Lung (tissue), 12 donors: ENCODE results near the gene MPG. TPM values are rescaled to one million over a fixed set of nuclear protein-coding genes. Genes with fewer than 3 reads are reported as not detected.

Experiments
- ATAC-seq: fragments of 200-7000 bp; cut with Tn5 transposase; one replicate; pipeline ENCODE4 v1.9.1; 2020; ENCODE audit warnings: moderate number of reproducible peaks; ENCODE audit not compliant: insufficient read depth, low FRiP score
- DNase-seq, 3 donors: peaks; one replicate each; pipeline ENCODE4 v3.0.0-alpha.2; 2013 to 2017
- H3K27ac ChIP-seq, 2 donors: one replicate each; pipeline ENCODE4 v1.5.1; 2013; ENCODE audit warnings: mild to moderate bottlenecking in 2 of 2, moderate library complexity in 2 of 2, control low read depth in 1 of 2, inconsistent platforms in 1 of 2, low read depth in 1 of 2, low read length in 1 of 2
- H3K27me3 ChIP-seq, 3 donors: one replicate each; pipeline ENCODE4 v1.5.1; 2013; ENCODE audit warnings: low read length in 2 of 3; ENCODE audit not compliant: control insufficient read depth in 3 of 3, insufficient read depth in 3 of 3
- H3K36me3 ChIP-seq, 4 donors: one replicate each; pipeline ENCODE4 v1.5.1; 2013; ENCODE audit warnings: low read length in 4 of 4, mild to moderate bottlenecking in 1 of 4, moderate library complexity in 1 of 4; ENCODE audit not compliant: control insufficient read depth in 4 of 4, insufficient read depth in 4 of 4
- H3K4me1 ChIP-seq, 5 donors: one replicate each; pipeline ENCODE4 v1.5.1; 2013; ENCODE audit warnings: low read length in 5 of 5, mild to moderate bottlenecking in 2 of 5, moderate library complexity in 1 of 5; ENCODE audit not compliant: control insufficient read depth in 5 of 5, insufficient read depth in 5 of 5
- H3K4me3 ChIP-seq: one replicate; pipeline ENCODE4 v1.5.1; 2013; ENCODE audit warnings: mild to moderate bottlenecking, control low read depth, moderate library complexity
- H3K9ac ChIP-seq, 2 donors: one replicate each; pipeline ENCODE4 v1.5.1; 2013; ENCODE audit warnings: low read length in 2 of 2, control low read depth in 1 of 2; ENCODE audit not compliant: insufficient read depth in 1 of 2
- H3K9me3 ChIP-seq, 4 donors: one replicate each; pipeline ENCODE4 v1.5.1; 2013; ENCODE audit warnings: low read length in 3 of 4, mild to moderate bottlenecking in 1 of 4, moderate library complexity in 1 of 4; ENCODE audit not compliant: control insufficient read depth in 4 of 4, insufficient read depth in 3 of 4
- WGBS, 2 donors: extraction: QIAGEN DNeasy Blood & Tissue Kit; methylation state at CpG; one replicate each; pipeline ENCODE4 v1.1.7; 2013; 5-methylcytosine and 5-hydroxymethylcytosine counted together
- polyA plus RNA-seq, 2 donors: library from polyadenylated mRNA; stranded (reverse); fragments of 200-250 nt; gene quantifications; one replicate each; pipeline ENCODE4 v1.2.1, GENCODE V29; 2013
- total RNA-seq, 2 donors: library from RNA; depleted of rRNA in 1 of 2; stranded (reverse); fragments of >200 nt in 1 of 2; gene quantifications; one replicate each; pipeline ENCODE4 v1.2.1, GENCODE V29; 2014 to 2021
- TF ChIP-seq, protein P1 (sequence below): IDR thresholded peaks from 2 replicates; pipeline ENCODE4 v1.5.1; 2012; ENCODE audit warnings: mild to moderate bottlenecking; ENCODE audit errors: control extremely low read depth, extremely low read depth
- donor health status: control.
- donor health status: control.
- donor health status: Bipolar disorder and iron deficiency.
- donor health status: healthy.
- donor health status: DM: yes; HTN: yes; CAD: no.

Gene MPG
- total and polyA plus RNA-seq, 4 donors: 61.1 to 101 (median 79.6) TPM

DNA sequence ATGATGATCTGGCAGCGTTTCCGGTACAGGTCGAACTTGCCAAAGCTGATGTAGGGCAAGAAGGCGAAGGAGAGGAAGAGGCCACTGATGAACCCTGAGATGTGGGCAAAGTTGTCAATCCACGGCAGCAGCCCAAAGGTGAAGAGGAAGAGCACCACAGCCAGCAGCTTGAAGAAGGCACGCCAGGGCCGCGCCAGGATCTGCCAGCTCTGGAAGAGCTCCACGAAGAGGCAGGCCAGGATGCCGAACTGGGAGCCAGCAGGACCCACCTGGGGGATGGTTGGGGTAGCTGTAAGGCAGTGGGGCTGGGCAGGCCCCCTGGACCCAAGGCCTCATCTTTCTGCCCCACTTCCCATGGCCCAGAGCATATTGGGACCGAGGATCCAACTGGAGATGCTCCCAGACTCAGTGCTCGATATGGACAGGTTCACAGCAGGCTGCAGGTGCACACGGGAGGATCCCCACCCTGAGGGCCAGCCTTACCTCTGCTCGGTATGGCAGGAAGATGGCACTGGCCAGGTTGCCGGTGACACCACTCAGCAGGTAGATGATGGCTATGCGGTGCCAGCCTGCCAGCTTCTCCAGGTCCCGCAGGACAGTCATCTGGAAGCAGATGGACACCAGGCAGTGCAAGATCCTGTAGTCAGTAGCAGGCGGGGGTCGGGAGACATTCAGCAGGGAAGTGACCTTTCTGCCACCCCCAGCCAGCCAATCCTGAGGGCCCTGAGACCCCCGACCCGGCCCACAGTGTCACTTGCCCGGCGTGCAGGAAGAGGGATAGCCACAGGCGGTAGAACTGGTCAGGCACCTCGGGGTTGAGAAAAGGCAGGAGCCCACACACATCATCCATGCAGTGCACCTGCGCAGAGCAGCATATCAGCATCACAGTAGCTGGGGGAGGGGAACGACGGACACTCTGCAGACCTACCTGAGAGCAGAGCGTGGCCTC, 19.3 kb upstream of the MPG start:
- ATAC-seq (no peak), DNase-seq (no peak)
- TF ChIP-seq, protein P1, sequence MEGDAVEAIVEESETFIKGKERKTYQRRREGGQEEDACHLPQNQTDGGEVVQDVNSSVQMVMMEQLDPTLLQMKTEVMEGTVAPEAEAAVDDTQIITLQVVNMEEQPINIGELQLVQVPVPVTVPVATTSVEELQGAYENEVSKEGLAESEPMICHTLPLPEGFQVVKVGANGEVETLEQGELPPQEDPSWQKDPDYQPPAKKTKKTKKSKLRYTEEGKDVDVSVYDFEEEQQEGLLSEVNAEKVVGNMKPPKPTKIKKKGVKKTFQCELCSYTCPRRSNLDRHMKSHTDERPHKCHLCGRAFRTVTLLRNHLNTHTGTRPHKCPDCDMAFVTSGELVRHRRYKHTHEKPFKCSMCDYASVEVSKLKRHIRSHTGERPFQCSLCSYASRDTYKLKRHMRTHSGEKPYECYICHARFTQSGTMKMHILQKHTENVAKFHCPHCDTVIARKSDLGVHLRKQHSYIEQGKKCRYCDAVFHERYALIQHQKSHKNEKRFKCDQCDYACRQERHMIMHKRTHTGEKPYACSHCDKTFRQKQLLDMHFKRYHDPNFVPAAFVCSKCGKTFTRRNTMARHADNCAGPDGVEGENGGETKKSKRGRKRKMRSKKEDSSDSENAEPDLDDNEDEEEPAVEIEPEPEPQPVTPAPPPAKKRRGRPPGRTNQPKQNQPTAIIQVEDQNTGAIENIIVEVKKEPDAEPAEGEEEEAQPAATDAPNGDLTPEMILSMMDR: no peak
- Histone ChIP-seq H3K4me1 (peaks cover 0 to 5% (median 3%) of the 10 kb centered on the region in 5 donors), H3K27ac (no peak overlapping the region), H3K27me3 (no peaks in the 10 kb centered on the region), H3K4me3 (no peak overlapping the region), H3K36me3 (peaks cover 0 to 81% (median 27%) of the 10 kb centered on the region in 4 donors), H3K9ac (no peak overlapping the region), H3K9me3 (no peaks in the 10 kb centered on the region)
- 89 to 92% methylated on average over 29 of the region's 29 CpGs for whole genome bisulfite sequencing, 2 donors

DNA sequence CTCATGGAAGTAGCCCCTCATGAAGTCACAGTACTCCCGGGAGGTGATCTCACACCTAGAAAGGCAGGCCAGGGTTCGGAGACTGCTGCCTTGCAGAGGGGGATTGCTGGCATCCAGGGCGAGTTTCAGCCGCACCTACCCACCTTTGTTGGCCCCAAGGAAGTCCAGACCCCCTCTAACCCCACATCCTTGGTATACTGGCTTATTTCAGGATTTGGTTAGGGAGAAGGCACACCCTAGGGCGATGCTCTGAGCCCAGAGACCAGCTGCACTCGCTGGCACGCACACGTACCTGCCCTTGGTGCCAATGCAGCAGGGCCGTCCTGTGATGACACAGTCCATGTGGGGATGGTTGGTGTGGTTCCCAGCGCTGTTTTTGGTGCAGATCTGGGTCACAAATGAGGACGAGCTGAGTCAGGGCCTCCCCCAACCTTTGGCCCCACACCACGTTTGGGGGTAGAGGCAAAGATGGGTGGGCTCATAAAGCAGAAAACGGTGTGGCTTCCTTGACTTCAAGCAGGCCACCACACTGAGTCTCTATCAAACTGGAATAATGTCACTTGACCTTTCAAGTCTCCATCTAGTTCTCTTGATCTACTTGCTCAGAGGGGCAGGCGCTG, 18.5 kb upstream of the MPG start:
- no peak overlapping the region for H3K27ac ChIP-seq
- H3K9ac ChIP-seq: no peak overlapping the region
- no peak for DNase-seq
- H3K27me3 ChIP-seq: no peaks in the 10 kb centered on the region
- no peak for ATAC-seq
- peaks cover 0 to 89% (median 30%) of the 10 kb centered on the region in 4 donors for H3K36me3 ChIP-seq
- no peak overlapping the region for H3K4me3 ChIP-seq
- TF ChIP-seq, protein P1: no peak
- H3K4me1 ChIP-seq: peaks cover 0 to under 1% (median 0%) of the 10 kb centered on the region in 5 donors
- H3K9me3 ChIP-seq: no peaks in the 10 kb centered on the region
- WGBS, 2 donors: 89 to 94% methylated on average over 14 of the region's 14 CpGs

DNA sequence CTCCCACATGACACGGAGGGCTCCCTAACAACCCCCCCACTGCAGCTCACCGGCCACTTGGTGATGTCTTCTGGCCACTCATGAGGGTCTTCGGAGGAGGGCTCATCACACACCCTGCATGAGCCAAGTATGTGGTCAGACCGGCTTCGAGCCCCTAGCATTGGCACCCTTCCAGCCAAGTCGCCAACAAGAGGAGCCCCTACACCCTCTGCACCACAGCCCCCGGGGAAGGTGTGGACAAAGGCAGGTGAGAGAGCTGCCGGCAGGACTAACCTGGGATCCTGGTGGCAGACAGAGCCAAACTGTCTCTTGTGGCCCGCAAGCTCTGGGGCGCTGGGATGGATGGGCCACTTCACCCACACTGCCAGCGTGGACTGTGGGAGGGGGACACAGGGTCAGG, 17.9 kb upstream of the MPG start:
- H3K4me3 ChIP-seq: no peak overlapping the region
- ATAC-seq (no peak), DNase-seq (peak in 1 of 3 donors; percentile 59)
- no peaks in the 10 kb centered on the region for H3K27me3 ChIP-seq
- H3K27ac ChIP-seq: no peak overlapping the region
- no peaks in the 10 kb centered on the region for H3K9me3 ChIP-seq
- WGBS, 2 donors: 83 to 85% methylated on average over 11 of the region's 11 CpGs
- peaks cover 0 to 92% (median 31%) of the 10 kb centered on the region in 4 donors for H3K36me3 ChIP-seq
- no peaks in the 10 kb centered on the region for H3K4me1 ChIP-seq
- no peak overlapping the region for H3K9ac ChIP-seq
- TF ChIP-seq, protein P1: no peak
